ENCODE results near the gene ZMYM4. TPM values are rescaled to one million over a fixed set of nuclear protein-coding genes. Genes with fewer than 3 reads are reported as not detected.

The ZMYM4 gene
- total RNA-seq (2013), result 33.3 TPM
- polyA plus RNA-seq (10 to 100 TPM; 12.3 to 31.8 (median 26.0) TPM), polyA minus RNA-seq (10.7 and 14.9 TPM in 2 replicates), total RNA-seq (51.5 to 119 (median 64.0) reads per million in 11 experiments)

DNA sequence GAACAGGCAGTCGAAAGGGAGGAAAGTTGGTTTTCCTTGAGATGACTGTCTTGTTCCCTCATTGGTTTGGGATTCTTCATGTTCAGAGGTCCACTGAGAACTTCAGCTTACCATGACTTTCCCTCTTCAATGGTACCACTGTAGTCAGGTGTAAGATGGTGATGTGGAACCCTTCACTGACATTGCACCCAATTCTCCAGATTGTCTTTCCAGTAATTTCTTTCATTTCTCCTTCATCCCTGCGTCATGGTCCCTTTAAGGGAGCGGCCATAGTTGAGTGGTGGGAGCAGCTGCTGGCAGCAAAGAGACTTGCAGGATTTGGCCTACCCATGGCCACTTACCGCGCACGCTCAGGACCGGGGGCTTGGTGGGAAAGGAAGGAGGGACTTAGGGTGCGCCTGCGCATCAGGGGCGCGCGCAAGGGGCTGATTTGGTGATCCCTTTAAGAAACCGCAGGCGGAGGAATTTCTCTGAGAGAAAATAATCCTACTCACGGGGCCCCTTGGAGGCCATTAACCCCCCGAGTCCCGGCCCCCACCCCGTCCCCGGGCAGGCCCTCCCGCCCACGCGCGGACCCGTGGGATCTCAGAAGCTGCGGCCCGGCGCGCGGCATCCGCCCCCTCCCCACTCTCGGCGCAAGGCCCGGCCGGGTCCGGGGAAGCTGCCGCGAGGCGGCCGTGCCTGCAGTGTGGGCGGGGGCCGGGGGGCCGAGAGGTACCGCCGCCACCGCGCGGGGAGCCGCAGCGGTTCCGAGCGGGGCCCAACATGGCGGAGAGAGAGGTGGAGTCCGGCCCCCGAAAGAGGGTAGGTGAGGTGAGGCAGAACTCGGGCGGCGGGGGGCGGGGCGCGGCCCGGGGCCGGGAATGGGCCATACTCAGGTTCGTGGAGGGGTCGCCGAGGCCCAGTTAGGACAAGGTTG lies at the start of gene ZMYM4:
Gene ZMYM4, plus strand, starts transcription at position 428 of the 919 bp plus-strand sequence. Its CDS starts 338 bp downstream, at position 766.
- H3K4me3 ChIP-seq (replicated peaks in 1 of 3; ENCODE audit: low read depth in 2 of 3, low read length in 3 of 3), result peak within 1 kb of the TSS; percentile 79 to 97 (median 86)
- Mint-ChIP-seq H3K9me3 (no peaks in the 10 kb centered on the region), H3K36me3 (peaks cover 5 to 6% of the 10 kb centered on the region in 2 donors), H3K27ac (peak within 1 kb of the TSS; percentile 50 to 89 (median 78)), H3K4me3 (peak within 1 kb of the TSS; percentile 85 to 86), H3K4me1 (peaks cover 39% of the 10 kb centered on the region), H3K27me3 (ENCODE audit: low read depth in 3 of 3) (peaks cover 0 to 3% (median 0%) of the 10 kb centered on the region in 3 donors)
- WGBS (ENCODE audit: insufficient coverage), result under 1% methylated on average over 52 of the region's 65 CpGs
- peaks cover 24 to 34% of the 10 kb centered on the region in 2 donors for H3K4me1 ChIP-seq (ENCODE audit: control insufficient read depth in 1 of 2, insufficient read depth in 2 of 2, low read length in 2 of 2)
- H3K9me3 ChIP-seq (replicated peaks in 1 of 2; ENCODE audit: control insufficient read depth in 1 of 2, insufficient read depth in 1 of 2, low read length in 2 of 2), result no peaks in the 10 kb centered on the region
- H2AFZ ChIP-seq (ENCODE audit: insufficient read depth, low read depth, low read length, poor library complexity, severe bottlenecking), result peak within 1 kb of the TSS; percentile 95
- H3K4me2 ChIP-seq (replicated peaks; ENCODE audit: extremely low read depth, low read length, poor library complexity, severe bottlenecking), result peak within 1 kb of the TSS; percentile 70
- intact Hi-C loops (cut with micrococcal nuclease), result loop anchor here in 1 of 2 donors (10.0 kb wide), 1 partner anchor 74 kb away; the partner anchor contains the start of gene SFPQ
- peaks cover 0 to 9% of the 10 kb centered on the region in 2 donors for H3K36me3 ChIP-seq (replicated peaks in 1 of 2; ENCODE audit: control insufficient read depth in 1 of 2, insufficient read depth in 2 of 2, low read length in 2 of 2)
- peaks cover 51% of the 10 kb centered on the region for H3K79me2 ChIP-seq (ENCODE audit: insufficient read depth, low read length)
- peak within 1 kb of the TSS; percentile 97 for H3K9ac ChIP-seq (ENCODE audit: insufficient read depth, low read length, poor library complexity, severe bottlenecking)
- peaks cover 26% of the 10 kb centered on the region for H4K20me1 ChIP-seq (ENCODE audit: insufficient read depth, low read length)
- no peaks in the 10 kb centered on the region for H3K27me3 ChIP-seq (ENCODE audit: control insufficient read depth in 2 of 2, insufficient read depth in 2 of 2, low read length in 2 of 2)
- DNase-seq, result peak; percentile 92 to 95 (median 95)
- H3K27ac ChIP-seq (ENCODE audit: low read depth in 1 of 2, low read length in 2 of 2), result peak within 1 kb of the TSS; percentile 40 to 90
- TF ChIP-seq, protein P1, sequence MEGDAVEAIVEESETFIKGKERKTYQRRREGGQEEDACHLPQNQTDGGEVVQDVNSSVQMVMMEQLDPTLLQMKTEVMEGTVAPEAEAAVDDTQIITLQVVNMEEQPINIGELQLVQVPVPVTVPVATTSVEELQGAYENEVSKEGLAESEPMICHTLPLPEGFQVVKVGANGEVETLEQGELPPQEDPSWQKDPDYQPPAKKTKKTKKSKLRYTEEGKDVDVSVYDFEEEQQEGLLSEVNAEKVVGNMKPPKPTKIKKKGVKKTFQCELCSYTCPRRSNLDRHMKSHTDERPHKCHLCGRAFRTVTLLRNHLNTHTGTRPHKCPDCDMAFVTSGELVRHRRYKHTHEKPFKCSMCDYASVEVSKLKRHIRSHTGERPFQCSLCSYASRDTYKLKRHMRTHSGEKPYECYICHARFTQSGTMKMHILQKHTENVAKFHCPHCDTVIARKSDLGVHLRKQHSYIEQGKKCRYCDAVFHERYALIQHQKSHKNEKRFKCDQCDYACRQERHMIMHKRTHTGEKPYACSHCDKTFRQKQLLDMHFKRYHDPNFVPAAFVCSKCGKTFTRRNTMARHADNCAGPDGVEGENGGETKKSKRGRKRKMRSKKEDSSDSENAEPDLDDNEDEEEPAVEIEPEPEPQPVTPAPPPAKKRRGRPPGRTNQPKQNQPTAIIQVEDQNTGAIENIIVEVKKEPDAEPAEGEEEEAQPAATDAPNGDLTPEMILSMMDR (IDR thresholded peaks at IDR 0.05), result no peak

DNA sequence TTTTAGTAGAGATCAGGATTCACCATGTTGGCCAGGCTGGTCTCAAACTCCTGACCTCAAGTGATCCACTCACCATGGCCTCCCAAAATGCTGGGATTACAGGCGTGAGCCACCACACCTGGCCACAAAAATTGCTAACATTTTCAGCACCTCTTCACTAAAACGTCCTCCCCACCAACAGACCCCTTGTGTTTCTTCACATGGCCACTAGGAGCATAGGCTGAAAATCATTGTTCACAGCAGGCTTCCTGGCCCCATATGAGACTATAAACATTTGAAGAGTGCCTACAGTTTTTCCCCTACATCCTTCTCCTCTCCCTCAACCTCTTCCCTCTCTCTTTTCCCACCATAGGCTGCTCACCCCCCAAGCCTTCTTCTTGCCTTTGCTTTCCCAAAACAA lies 47.5 kb upstream of the ZMYM4 start:
- Histone ChIP-seq H3K4me3 (replicated peaks in 1 of 3; ENCODE audit: low read depth in 2 of 3, low read length in 3 of 3) (no peak overlapping the region), H3K9ac (ENCODE audit: insufficient read depth, low read length, poor library complexity, severe bottlenecking) (no peak overlapping the region), H4K20me1 (ENCODE audit: insufficient read depth, low read length) (no peaks in the 10 kb centered on the region), H3K36me3 (replicated peaks in 1 of 2; ENCODE audit: control insufficient read depth in 1 of 2, insufficient read depth in 2 of 2, low read length in 2 of 2) (no peaks in the 10 kb centered on the region), H3K4me2 (replicated peaks; ENCODE audit: extremely low read depth, low read length, poor library complexity, severe bottlenecking) (no peak overlapping the region), H3K27me3 (ENCODE audit: control insufficient read depth in 2 of 2, insufficient read depth in 2 of 2, low read length in 2 of 2) (no peaks in the 10 kb centered on the region), H3K4me1 (ENCODE audit: control insufficient read depth in 1 of 2, insufficient read depth in 2 of 2, low read length in 2 of 2) (no peaks in the 10 kb centered on the region), H3K27ac (ENCODE audit: low read depth in 1 of 2, low read length in 2 of 2) (no peak overlapping the region), H2AFZ (ENCODE audit: insufficient read depth, low read depth, low read length, poor library complexity, severe bottlenecking) (peak overlapping the region; percentile 60), H3K9me3 (replicated peaks in 1 of 2; ENCODE audit: control insufficient read depth in 1 of 2, insufficient read depth in 1 of 2, low read length in 2 of 2) (no peaks in the 10 kb centered on the region), H3K79me2 (ENCODE audit: insufficient read depth, low read length) (no peaks in the 10 kb centered on the region)
- Mint-ChIP-seq H3K4me3 (no peak overlapping the region), H3K36me3 (no peaks in the 10 kb centered on the region), H3K27ac (no peak overlapping the region), H3K4me1 (no peaks in the 10 kb centered on the region), H3K9me3 (no peaks in the 10 kb centered on the region), H3K27me3 (ENCODE audit: low read depth in 3 of 3) (peaks cover 1 to 5% (median 1%) of the 10 kb centered on the region in 3 donors)
- peak in 1 of 3 donors; percentile 13 for DNase-seq
- 45% methylated on average over 2 of the region's 2 CpGs for WGBS (ENCODE audit: insufficient coverage)
- TF ChIP-seq, protein P1 (IDR thresholded peaks at IDR 0.05), result peak; percentile 55
- intact Hi-C loops (cut with micrococcal nuclease), result no loop called here

All from CD14-positive monocyte (primary cell).